RPMI7951 (cell line): ENCODE measurements around the gene PPM1K. TPM values are rescaled to one million over a fixed set of nuclear protein-coding genes. Genes with fewer than 3 reads are reported as not detected.
"Not testable (repeated sequence)": the region's sequence is repeated elsewhere in the genome, so short reads cannot be mapped to it uniquely, and the experiment has no call there.

Experiments
- DNase-seq: peaks from one replicate; pipeline ENCODE4 v3.0.0-alpha.2; 2012; ENCODE audit warnings: low read depth
- total RNA-seq: library from RNA; depleted of rRNA; stranded (reverse); fragments of >200 nt; shearing (Covaris generic); gene quantifications from 2 replicates; pipeline ENCODE4 v1.2.3, GENCODE V29; 2014; rRNA removed

The PPM1K gene
- total RNA-seq, result 7.1 and 8.7 TPM in 2 replicates

- peak; percentile 98 for DNase-seq
These were observed at the start of gene PPM1K for GRCh38 chr4:88284439-88285234. Gene PPM1K (minus strand): TSS chr4:88284561. CDS start chr4:88278583, 5,978 bp downstream.

- no peak for DNase-seq
These were observed 49.5 kb upstream of the PPM1K start for GRCh38 chr4:88333741-88334405.

- no peak for DNase-seq
These were observed 43.3 kb upstream of the PPM1K start for GRCh38 chr4:88327665-88328064.

DNA sequence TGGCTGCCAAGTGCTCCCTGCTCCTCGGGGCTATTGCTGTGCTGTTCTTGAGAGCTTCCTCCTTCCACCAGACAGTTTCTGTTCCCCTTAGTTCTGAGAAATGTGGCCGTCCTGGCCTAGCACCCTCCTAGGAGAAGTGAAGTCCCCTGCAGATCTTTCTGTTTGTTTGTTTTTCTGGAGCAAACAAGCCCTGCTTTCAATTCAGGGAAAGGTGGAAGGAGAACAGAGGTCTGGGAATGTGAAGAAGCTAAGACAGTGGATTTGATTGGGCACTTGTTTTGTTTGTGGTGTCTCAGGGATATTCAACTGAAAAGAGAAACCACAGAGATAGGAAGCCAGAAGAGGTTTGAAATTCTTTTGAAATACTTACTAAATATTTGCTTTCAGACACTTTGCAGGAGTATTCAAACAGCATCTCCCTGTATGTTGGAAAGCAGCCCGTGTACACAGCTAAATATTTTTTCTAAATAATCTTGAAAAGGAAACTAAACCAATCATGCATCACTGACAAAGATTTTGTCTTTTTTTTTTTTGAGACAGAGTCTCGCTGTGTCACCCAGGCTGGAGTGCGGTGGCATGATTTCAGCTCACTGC is 36.5 kb upstream of the PPM1K start:
- DNase-seq, result peak; percentile 17

DNA sequence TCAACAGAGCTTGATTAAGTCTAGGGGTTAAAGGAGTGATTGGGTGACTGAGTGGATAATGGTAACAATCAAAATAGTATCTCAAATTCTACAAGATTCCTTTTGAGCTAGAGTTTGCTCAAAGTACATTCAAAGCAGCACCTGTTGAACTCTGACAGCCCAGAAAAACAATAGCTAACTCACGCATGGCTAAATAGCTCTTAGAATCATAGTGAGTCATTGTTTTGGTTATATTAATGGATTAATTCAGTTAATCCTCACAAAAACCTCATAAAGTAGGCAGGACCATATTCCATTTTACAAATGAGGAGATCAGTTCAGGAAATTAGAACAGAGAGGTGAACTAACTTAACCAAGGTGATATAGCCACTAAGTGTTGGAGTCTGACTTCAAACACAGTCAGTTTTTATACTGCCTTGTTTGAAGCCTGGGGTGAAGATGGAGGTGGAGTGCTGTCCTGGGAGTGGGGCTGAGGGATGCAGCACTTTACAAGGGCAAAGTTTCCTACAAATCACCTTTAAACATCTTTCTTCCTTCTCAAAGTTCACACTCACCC is 35.9 kb upstream of the PPM1K start:
- no peak for DNase-seq

- no peak for DNase-seq
These were observed 34.5 kb upstream of the PPM1K start for GRCh38 chr4:88318751-88319350.

DNA sequence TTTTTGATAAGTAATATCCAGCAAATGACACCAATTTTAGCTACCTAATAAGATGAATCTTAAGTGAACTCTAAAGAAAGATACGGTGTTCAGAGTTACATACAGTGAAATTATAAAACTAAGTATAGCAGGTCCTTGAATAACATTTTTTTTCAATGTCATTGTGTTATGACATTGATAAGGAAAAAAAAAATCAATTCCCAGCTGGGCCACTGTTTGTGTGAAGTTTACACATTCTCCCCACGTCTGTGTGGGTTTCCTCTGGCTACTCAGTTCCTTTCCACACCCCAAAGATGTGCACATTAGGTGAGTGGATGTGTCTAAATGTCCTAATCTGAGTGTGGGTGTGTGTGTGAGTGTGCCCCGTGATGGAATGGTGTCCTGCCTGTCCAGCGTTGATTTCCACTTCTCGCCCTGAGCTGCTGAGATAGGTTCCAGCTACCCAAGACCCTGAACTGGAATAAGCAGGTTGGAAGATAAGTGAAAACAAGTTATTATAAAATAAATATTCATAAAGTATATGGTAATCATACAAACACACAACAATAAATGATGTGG is 31.2 kb upstream of the PPM1K start:
- no peak for DNase-seq

- DNase-seq, result not testable (repeated sequence)
These were observed 28.8 kb upstream of the PPM1K start for GRCh38 chr4:88313088-88313624.

- DNase-seq, result no peak
These were observed 24.2 kb upstream of the PPM1K start for GRCh38 chr4:88308587-88308986.

DNA sequence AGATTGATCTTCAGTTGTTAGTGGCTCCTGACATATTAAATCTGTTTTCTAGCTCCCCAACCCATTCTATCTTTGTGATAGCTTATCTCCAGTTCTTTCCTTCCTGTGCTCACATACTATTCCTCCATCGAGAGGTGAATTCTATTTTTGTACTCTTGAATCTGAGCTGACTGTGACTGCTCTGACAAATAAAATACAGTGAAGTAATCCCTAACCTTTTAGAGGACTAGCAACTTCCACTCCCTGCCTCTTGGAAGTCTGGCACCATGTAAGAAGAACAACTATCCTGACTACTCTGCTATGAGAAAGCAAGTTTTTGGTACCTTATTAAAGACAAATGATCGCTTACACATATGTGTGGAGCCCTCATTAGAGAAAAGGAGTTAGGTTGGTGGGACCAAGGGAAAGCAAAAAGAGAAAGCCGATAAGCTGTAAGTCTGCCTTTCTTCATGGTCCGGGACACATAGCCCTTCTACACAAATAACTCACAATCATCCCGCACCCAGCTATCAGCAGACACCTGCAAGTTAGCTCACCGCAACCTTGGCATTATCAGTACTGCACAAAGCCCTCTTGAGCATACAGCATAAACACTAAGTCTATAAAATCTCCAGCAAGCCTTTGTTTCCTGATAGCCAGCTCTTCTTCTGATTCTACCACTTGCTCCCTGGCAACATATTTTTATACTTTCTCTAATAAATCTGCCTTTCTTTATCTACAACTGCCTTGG is 13.5 kb upstream of the PPM1K start:
- DNase-seq, result no peak

- DNase-seq, result no peak
These were observed 12.8 kb upstream of the PPM1K start for GRCh38 chr4:88297212-88297516.

DNA sequence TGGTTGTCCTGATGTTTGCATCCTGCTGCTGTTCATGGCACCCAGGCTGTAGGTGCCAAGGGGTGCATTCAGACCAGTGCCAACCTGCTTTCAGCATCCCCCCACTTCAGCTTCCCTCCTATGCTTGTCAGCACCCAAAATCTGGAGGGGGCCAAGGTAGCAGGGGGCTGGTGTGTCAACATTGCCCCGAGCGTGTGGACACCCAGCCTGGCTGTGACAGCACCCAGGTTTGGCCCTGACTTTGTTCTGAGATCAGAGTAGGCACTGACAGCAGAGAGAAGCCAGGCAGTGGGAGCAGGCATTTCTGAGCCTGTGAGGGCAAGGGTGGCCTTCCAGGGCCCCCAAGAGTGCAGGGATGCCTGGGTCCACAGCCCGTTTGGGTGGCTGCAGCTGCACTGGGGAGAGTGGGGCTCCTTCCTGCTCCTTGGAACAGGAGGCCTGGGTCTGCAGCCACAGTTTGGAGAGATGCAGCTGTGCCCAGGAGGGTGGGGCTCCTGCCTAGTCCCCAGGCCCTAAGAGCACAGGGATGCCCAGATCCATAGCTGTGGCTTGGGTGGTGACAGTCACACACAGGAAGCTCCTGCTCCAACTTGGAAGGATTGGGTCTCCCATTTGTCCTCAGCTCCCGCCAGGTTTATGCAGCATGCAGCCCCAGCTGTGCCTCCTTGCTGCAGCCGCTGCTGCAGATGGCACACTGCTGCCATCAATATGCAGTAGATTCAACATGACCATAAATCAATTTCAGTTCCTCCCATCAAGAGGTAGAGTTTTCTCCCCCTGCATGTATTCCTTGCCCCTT is 12.3 kb upstream of the PPM1K start:
- no peak for DNase-seq

DNA sequence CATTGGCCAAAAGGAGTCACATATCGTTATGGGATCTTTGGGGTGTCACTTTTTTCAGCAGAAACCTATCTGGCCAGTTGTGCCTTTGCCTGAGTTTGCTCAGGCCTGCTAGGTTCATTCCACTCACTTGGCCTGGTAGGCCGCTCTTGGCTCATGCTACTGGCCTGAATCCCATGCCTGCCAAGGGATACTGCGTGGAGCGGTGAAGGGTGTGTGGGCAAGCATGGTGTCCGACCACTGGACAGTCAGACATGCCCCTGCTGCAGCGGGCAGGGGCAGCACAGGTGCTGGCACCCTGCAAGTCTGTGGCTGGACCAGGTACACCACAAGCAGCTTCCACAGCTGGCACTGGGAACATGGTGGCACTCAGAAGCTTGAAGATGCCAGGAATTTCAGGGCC is 11.3 kb upstream of the PPM1K start:
- DNase-seq, result no peak

DNA sequence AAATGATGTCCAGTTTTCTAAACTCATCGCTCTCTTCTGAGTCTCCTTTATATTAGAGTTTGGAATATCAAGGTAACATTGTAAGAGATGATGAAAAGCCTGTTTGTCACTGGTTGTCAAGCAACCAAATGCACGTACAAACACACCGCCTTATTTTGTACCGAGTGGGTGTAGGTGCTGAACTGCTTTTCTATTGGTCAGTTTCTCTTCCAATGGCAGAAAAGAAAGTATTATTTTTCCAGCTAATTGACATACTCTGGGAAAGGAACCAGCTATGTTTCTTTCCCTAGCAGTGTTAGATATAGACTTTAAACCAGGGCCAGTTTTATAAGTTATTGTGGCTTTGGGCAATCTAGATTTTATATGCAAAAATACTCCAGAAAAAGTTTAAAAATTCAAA is 6.6 kb upstream of the PPM1K start:
- peak; percentile 42 for DNase-seq

DNA sequence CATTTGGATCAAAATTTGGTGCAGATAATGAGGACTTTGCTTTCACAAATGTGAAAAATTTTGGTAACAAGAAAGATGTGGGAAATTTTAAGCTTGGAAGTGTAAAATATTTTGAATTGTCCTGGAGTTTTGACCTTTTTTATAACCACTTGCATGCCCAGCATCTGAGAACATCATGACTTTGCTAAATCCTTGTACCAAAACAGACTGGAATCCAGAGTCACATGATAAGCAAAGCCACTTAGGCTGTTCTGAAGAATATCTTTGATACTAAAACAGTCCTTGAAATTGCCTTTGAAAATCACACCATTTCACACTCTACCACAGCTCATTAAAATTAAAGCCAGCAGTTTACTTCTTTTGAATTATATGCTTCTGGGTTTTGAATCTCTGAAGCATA is 2.5 kb upstream of the PPM1K start:
- DNase-seq, result no peak

DNA sequence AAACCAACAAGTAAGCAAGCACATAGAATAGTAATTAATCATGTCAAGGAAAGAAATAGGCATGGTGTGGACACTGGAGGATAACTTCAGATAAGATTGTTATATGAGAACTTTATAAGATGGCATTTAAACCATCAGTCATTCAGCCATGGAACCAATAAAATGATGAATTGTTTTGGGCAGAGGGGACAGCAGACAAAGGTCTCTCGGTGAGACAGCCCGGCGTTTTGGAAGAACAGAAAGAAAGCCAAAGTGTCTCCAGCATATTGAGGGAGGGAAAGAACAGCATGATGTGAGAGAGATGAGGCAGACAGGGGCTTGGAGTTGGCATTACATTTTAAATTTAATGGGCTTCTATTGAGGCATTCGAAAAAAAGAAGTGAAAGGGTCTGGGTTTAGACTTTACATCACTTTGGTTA is 883 bp upstream of the PPM1K start:
- DNase-seq, result no peak

DNA sequence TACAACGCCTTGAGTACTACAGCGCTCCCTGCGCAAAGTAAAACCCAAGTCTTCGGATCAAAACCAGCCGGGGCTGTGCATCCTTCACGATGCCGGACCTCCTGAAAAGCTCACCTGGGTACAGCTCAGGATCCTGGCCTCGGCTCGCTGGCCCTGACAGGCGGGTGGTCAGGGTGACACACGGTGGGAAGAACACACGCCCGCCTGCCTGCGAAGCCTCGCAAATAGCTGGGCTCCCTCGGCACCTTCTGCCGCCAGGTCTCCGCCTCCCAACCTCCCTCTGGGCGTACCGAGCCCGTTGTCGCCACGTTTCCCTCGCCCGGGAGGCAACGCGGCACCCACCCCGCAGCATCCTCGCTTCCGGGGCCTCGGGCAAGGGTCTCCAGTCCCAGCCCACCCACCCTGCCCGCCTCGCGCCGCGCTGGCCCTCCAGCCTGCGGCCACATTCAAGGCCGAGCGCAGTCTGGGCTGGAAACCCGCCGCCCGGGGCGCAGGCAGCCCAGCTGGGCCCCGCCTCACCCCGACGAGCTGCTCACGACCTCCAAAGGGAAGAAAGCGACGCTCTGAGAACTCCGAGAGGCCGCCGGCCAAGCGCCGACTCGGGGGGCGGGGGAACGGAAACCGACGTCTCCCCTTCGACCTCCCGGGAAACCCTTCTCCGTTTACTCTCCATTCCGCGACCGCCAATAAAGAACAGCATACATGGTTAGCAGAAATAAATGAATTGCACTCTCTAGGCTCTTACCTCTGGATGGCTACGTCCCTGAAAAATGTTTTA is 511 bp downstream of the PPM1K start:
- peak; percentile 64 for DNase-seq

DNA sequence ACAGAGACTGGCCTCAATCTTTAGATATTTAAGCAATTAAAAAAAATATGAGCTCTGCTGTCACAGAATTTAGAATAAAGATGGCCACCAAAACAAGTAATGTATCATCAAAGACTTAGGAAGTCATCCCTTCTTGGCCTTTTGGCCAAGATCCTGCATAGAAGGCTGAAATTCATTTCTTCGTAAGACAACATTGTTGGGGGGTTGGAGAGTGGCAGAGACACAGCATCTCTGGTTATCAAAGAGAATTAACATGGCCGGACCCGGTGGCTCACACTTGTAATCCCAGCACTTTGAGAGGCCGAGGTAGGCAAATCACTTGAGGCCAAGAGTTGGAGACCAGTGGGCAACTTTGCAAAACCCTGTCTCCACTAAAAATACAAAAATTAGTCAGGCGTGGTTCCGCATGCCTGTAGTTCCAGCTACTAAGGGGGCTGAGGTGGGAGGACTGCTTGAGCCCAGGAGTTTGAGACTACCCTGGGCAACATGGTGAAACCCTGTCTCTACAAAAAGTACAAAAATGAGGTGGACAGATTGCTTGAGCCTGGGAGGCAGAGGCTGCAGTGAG is 4.0 kb downstream of the PPM1K start:
- no peak for DNase-seq

- DNase-seq, result no peak
These were observed 6.6 kb downstream of the PPM1K start for GRCh38 chr4:88277711-88278225.
